MG63 (cell line): ENCODE measurements around the gene HOXD9. TPM values are rescaled to one million over a fixed set of nuclear protein-coding genes. Genes with fewer than 3 reads are reported as not detected.

Source experiments
- DNase-seq: peaks from one replicate; pipeline ENCODE4 v3.0.0-alpha.2; 2020
- H3K27me3 ChIP-seq: fragments of 250-450 bp; sonication (Bioruptor Pico); 2 replicates; pipeline ENCODE4 v1.5.1; 2020; ENCODE audit warnings: mild to moderate bottlenecking, moderate library complexity
- H3K36me3 ChIP-seq: fragments of 250-450 bp; sonication (Bioruptor Pico); 2 replicates; pipeline ENCODE4 v1.5.1; 2020; ENCODE audit warnings: mild to moderate bottlenecking, moderate library complexity
- H3K4me3 ChIP-seq: fragments of 250-450 bp; sonication (Bioruptor Pico); 2 replicates; pipeline ENCODE4 v1.5.1; 2020; ENCODE audit warnings: mild to moderate bottlenecking, moderate library complexity
- H3K9me3 ChIP-seq: fragments of 250-450 bp; sonication (Bioruptor Pico); 2 replicates; pipeline ENCODE4 v1.5.1; 2020; ENCODE audit warnings: mild to moderate bottlenecking, moderate library complexity
- total RNA-seq: library from RNA; depleted of rRNA; stranded (reverse); fragments of >200 nt; shearing (Covaris generic); gene quantifications from 2 replicates; pipeline ENCODE4 v1.2.3, GENCODE V29; 2014; ENCODE audit warnings: low replicate concordance

Gene HOXD9
- total RNA-seq, 1 experiment from 2014 or later: 0.16 TPM

DNA sequence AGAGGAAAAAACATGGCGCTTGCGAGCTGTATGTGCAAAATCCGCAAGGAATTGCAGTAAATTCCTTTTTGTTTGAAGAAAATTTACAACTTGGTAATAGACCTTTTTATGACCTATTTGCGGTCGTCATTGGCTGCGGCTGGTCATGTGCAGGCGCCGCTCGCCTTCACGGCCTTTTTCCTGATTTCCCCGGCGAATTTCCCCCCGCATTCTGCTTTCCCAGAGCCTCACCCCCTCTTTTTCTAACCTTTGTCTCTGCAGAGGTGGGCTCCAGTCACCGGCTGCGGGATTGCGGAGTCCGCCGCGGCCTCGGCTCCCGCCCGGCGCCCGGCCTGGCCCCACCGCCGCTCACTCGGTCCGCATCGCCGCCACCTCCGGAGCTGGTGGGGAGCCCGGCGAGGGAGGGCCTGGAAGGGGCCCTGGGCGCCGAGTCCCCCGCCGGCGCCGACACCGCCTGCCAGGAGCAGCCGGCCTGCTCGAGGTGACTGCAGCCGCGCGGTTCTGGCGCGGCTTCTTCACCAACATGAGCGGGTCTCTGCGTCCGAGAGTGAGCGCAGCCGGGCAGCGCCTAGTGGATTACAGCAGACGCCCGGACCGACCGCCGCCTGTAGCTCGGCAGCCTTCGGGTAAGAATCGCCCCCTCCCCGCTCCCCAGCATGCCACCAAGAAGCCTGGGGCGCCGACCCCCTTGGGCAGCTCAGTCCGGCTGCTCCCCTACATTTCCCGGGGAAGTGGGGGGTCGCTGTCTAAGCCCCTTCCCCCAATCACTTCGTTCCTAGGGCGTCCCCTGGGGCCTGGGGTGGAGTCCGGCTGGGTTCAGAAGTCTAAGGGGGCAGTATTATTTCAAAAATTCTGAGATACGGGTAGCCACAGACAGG is 14.1 kb downstream of the HOXD9 start:
- Histone ChIP-seq H3K4me3 (peak overlapping the region; percentile 66), H3K9me3 (no peaks in the 10 kb centered on the region), H3K27me3 (no peaks in the 10 kb centered on the region), H3K36me3 (no peaks in the 10 kb centered on the region; the same call in 1 of the 2 replicates)
- DNase-seq: peak; percentile 52

DNA sequence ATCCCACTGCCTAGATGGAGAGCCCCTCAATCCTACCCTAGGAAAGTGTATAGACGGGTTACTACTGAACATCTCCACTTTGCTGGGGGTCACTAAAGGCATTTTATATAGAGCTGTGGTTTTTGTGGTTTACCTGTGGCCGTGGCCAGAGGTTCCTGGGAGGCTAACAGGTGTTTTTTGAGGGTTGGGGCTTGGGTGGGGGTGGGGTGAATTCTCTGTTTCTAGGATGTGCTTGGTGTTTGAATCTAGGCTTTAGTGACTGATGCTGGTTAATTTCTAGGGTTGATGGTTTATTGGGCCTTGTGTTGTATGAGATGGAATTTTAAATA is 14.7 kb downstream of the HOXD9 start:
- H3K4me3 ChIP-seq: peak overlapping the region; percentile 66
- DNase-seq: no peak
- H3K36me3 ChIP-seq: no peaks in the 10 kb centered on the region; the same call in 1 of the 2 replicates
- no peaks in the 10 kb centered on the region for H3K9me3 ChIP-seq
- no peaks in the 10 kb centered on the region for H3K27me3 ChIP-seq

DNA sequence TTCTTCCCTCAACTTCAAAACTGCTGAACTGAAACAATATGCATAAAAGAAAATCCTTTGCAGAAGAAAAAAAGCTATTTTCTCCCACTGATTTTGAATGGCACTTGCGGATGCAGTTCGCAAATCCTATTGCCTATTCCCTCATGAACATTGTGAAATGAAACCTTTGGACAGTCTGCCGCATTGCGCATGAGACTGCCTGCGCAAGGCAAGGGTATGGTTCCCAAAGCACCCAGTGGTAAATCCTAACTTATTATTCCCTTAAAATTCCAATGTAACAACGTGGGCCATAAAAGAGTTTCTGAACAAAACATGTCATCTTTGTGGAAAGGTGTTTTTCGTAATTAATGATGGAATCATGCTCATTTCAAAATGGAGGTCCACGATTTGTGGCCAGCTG is 15.4 kb downstream of the HOXD9 start:
- no peaks in the 10 kb centered on the region for H3K27me3 ChIP-seq
- no peaks in the 10 kb centered on the region; the same call in 1 of the 2 replicates for H3K36me3 ChIP-seq
- peak overlapping the region; percentile 66 for H3K4me3 ChIP-seq
- no peaks in the 10 kb centered on the region for H3K9me3 ChIP-seq
- DNase-seq: no peak

DNA sequence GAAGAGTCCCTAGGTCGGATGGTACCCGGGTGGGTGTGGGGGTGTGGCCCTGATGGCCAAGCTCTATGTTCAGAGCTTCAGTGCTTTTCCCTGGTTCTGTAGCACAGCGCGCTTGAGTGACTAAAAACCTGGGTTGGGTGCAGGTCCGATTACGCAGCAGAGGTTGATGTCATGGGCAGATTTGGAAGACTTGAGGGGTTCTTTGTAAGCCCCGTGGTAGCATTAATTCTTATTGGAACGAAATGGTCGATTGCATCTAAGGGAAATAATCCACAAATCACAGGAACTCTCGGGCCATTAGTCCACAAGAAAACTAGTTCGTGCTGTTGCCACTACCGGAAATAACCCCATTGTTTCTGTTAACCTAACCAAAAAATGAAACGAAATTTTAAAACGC is 16.0 kb downstream of the HOXD9 start:
- H3K4me3 ChIP-seq: peak overlapping the region; percentile 66

DNA sequence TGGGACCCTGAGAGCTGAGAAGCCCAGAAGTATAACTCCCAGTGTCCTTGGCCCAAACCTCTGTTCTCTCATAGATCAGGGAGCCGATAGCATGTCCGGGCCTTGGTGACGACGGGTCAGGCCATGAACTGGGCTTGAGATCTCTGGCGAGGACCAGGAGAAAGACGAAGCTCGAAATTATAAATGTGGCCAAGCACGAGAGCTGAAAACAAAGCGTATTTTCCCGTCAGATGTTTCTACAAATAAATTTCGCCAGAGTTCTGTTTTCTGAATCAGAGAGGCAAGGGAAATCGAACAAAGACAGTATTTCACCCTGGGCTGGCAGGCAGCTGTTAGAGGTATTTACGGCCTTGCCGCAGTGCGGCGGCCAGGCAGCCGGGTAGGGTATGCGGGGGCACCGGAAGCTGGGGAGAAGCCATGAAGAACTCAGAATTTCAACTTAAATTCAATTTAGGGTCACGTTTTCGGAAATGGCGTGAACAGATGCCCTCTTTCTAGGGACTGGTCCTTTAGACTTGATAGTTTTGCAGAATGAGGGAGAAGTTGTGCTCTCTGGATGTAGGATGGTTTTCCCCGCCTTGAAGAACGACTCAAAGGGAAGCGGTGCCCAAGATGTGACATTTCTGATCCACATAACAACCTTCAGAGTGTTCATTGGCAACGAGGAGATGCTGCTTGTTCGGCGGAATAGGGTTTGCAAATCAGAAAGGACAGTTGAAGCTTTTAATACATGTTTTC is 16.6 kb downstream of the HOXD9 start:
- Histone ChIP-seq H3K36me3 (no peaks in the 10 kb centered on the region; the same call in 1 of the 2 replicates), H3K9me3 (no peaks in the 10 kb centered on the region), H3K27me3 (no peaks in the 10 kb centered on the region), H3K4me3 (peak overlapping the region; percentile 66)
- DNase-seq: peak; percentile 51

More for the DNA sequence above, 16.0 kb downstream of the HOXD9 start:
- no peaks in the 10 kb centered on the region for H3K27me3 ChIP-seq
- DNase-seq: peak; percentile 36
- H3K9me3 ChIP-seq: no peaks in the 10 kb centered on the region
- no peaks in the 10 kb centered on the region; the same call in 1 of the 2 replicates for H3K36me3 ChIP-seq

DNA sequence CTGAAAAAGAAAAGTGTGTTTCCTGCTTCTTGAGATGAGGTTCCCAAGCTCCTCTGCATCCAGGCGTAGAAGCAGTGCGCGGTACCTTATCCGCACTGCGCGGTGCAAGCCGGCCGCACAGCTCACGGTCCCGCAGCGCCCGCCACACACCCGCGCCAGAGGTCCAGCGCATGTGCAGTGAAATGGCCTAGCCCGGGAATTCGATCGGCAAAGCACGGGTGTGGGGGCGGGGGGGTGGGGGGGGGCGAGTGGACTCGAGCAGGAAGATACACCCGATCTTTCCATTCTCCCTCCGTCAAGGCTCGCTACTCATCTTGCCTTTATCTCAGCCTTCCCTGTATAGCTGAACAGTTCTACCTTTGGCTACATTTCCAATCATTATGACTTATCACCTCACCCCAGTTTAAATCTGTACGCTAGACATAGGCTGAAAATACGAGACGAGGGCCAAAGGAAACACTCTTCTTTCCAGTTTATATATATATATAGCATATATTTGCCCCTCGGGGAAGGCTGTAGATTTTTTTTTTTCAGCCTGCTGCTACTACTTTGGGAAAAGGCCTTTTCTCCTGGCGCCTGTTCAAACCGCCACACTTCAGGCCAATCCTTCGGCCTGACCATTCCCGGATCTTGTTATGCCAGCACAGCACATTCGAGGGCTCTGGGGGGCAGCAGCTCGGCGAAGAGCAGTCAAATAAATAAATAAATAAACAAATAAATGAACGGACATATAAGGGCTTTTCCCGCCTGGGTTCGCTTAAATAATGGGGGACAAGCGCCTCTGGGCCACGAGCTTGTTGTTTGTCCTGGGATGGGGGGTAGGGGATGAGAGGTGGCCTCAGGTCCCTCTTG is 17.4 kb downstream of the HOXD9 start:
- no peaks in the 10 kb centered on the region for H3K27me3 ChIP-seq

DNA sequence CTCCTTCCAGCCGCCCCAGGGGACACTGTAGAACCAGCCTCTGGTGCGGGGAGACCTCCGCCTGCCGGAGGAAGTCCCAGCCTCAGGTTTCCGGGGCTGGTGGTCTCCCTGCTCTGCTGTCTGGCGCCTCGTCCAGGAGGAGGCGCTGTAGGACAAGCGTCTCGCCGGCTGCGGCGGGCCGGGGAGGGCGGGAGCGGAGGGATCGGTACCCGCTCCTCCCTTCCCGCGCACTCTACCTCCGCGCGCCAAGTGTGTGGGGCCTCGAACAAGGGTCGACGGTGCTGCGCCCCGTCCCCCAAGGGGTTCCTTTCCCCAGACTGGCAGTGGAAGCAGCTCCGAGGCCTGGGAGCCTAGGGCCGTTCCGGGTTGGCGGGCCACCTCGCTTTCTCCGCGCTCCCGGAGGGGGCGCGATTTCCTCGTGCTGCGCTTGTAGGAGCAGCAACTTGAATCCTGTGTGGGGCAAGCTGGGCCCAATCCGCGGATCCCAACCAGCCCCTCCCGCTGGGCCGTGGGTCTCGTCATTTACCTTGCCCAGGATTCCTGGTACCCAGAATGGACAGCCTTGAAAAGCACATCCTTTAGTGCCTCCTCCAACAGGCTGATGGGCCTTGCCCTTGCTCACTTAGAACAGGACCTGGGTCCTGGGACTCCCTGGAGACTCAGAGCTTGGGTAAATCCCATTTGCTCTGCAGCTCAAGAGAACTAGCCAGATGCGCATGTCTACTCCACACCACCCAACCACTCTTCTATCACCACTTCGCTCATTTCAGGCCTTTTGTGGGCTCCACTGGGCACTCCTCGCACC is 18.2 kb downstream of the HOXD9 start:
- no peaks in the 10 kb centered on the region for H3K27me3 ChIP-seq
- DNase-seq: peak; percentile 83
- H3K9me3 ChIP-seq: no peaks in the 10 kb centered on the region
- peak overlapping the region; percentile 66 for H3K4me3 ChIP-seq
- no peaks in the 10 kb centered on the region; the same call in 1 of the 2 replicates for H3K36me3 ChIP-seq

More for the DNA sequence above, 17.4 kb downstream of the HOXD9 start:
- Histone ChIP-seq H3K4me3 (peak overlapping the region; percentile 66), H3K36me3 (no peaks in the 10 kb centered on the region; the same call in 1 of the 2 replicates), H3K9me3 (no peaks in the 10 kb centered on the region)
- peak; percentile 73 for DNase-seq

DNA sequence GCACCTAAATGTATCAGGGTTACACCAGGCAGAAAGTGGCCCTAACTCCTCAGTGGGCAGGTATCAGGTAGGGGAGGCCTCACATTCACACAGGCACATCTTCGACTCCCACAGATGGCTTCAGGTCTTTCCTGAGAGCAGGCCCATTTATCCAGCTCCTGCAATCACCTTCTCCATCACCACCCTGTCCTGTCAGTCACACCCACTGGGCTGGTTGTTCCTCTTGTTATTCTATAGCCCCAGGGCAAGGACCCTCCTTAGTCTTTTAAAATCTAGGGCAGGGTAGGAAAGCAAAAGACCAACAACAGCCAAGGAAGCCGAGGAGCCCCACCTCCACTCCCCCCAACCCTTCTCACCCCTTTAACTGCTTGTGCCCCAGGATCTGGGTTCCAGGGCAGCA is 19.8 kb downstream of the HOXD9 start:
- no peaks in the 10 kb centered on the region for H3K9me3 ChIP-seq
- H3K4me3 ChIP-seq: no peak overlapping the region
- no peaks in the 10 kb centered on the region for H3K27me3 ChIP-seq
- no peaks in the 10 kb centered on the region; the same call in 1 of the 2 replicates for H3K36me3 ChIP-seq
- no peak for DNase-seq

DNA sequence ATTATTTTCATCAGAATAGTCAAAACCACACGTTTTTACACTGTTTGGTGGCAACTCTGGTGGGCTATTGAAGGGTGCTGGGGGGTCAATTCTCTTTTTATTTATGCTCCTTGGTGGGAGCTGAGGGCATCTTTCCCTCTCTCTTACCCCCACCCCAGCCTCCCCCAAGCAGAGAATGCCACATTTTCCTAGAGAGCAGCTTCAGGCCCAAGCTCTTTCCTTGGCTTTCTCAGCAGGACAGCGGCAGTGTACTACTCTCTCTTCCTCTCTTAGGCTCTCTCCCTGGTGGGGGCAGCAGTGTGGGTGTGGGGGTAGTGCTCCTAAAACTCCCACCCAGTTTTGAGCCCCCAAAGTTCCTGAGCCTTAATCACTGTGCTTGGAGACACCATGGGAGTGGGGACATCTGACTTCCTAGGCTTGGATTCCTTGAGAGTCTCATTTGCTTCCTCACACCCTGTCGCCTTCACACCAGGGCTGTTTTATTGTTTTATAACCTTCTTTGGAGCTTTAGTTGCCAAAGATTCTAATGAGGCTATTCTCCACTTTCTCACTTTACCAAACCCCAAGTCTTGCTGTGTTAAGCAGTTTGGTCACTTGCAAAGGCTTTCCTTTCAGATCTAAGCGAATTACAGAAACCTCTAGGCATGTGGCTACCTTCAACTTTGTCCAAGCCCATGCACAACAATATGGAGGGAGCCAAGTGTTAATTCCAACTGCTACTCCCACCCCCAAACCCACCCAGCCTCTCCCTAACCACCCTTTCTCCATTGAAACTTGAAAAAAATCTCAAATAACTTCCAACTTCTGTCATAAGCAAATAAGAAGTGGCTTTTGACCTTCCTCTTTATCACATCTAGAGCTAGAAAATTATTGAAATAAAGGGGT is 22.8 kb downstream of the HOXD9 start:
- Histone ChIP-seq H3K27me3 (no peaks in the 10 kb centered on the region), H3K9me3 (no peaks in the 10 kb centered on the region), H3K4me3 (no peak overlapping the region), H3K36me3 (no peaks in the 10 kb centered on the region; the same call in 1 of the 2 replicates)
- no peak for DNase-seq

DNA sequence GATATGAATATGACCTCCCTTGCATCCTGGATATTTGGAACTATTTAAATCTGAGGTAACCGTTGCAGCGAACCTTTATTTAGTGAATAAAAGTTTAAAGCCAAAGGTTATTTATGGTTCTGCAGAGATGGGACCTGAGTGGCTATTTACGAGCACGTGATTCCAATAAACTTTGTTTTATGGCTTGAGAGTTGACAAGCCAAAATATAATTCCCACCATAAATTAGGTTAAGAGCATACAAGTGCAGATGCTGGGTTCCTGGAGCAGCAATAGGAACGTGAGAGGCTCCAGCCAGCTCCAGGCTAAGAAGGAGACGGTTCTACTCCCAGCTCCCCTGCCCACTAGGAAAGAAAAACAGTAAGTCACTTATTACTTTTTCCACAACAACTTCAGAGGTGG is 23.6 kb downstream of the HOXD9 start:
- Histone ChIP-seq H3K9me3 (no peaks in the 10 kb centered on the region), H3K4me3 (no peak overlapping the region), H3K36me3 (no peaks in the 10 kb centered on the region; the same call in 1 of the 2 replicates), H3K27me3 (no peaks in the 10 kb centered on the region)
- DNase-seq: no peak

DNA sequence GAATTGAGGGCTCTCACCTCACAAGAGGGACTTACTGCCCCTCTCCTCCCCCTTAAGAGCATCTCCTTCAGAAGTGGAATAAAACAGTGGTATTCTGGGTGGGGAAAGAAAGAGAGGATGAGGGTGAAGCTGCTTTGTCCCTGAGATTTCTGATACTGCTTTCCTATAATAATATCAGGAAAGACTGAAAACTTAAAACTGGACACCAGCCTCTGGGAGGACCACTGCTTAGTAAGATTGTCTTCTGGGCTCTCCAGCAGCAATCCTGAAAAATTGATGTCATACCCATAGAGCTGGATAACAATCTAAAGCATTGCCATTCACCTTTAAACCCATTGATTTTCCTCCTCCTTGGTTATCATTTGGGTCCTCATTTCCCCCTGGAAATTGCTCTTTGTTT is 24.1 kb downstream of the HOXD9 start:
- no peaks in the 10 kb centered on the region for H3K36me3 ChIP-seq
- H3K4me3 ChIP-seq: no peak overlapping the region
- no peak for DNase-seq
- no peaks in the 10 kb centered on the region for H3K9me3 ChIP-seq
- H3K27me3 ChIP-seq: no peaks in the 10 kb centered on the region

DNA sequence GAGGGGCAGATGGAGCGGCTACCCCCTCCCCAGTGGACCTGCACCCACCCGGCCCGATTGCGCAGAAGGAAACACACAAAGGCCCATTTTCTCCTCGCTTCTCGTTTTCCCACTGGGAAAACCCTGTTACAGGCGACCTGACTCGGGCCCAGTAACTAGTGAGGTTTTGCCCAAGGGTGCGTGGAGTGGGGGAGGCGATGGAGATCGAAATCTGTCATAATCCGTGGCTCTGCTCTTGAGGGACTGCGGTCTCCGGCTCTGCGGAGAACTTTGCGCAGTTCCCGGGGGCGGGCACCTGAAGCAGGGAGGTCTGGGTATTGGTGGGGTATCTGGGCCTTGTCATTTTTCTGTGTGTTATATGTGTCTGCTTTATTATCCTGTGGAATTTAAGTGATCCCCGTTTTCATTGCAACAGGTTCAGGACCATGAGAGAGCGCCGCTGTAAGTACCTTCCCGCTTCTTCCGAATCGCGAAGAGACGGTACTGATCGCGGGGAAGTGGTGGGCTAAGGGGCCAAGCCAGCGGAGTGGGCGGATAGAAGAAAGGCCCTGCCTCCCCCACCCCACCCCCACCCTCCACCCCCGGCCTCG is 24.8 kb downstream of the HOXD9 start:
- H3K9me3 ChIP-seq: no peaks in the 10 kb centered on the region
- H3K27me3 ChIP-seq: no peaks in the 10 kb centered on the region
- no peaks in the 10 kb centered on the region for H3K36me3 ChIP-seq
- no peak for DNase-seq
- H3K4me3 ChIP-seq: no peak overlapping the region

DNA sequence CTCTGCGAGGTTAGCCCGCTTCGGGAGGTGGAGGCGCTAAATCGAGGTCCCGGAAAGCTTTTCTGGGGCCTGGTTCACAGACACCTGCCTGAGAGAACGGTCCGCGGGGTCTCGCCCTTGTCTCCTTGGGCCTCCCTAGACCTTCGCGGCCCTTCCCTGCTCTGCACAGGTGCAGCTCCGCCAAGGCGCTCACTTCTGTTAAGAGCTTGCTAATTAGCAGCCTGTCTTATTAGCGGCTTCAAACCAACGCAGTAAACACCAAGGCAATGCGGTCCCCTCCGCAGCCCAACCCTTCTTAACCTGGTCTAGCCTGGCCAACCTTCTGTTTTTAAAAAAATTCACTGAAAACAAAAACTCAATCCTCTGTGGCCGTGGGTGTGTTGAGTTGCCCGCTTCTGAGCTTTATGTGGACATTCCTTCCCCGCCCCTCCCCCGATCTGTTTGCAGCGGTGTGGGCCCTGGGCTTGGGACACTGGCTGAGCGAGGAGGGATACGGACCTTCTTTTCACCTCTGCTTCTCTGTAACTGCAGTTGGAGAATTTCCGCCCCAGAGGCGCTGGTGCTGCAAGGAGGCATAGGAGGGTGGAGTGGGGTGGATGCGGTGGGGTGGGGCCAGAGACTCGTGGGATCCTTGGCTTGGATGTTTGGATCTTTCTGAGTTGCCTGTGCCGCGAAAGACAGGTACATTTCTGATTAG is 25.4 kb downstream of the HOXD9 start:
- Histone ChIP-seq H3K4me3 (no peak overlapping the region), H3K9me3 (no peaks in the 10 kb centered on the region), H3K27me3 (no peaks in the 10 kb centered on the region), H3K36me3 (no peaks in the 10 kb centered on the region)
- DNase-seq: no peak

DNA sequence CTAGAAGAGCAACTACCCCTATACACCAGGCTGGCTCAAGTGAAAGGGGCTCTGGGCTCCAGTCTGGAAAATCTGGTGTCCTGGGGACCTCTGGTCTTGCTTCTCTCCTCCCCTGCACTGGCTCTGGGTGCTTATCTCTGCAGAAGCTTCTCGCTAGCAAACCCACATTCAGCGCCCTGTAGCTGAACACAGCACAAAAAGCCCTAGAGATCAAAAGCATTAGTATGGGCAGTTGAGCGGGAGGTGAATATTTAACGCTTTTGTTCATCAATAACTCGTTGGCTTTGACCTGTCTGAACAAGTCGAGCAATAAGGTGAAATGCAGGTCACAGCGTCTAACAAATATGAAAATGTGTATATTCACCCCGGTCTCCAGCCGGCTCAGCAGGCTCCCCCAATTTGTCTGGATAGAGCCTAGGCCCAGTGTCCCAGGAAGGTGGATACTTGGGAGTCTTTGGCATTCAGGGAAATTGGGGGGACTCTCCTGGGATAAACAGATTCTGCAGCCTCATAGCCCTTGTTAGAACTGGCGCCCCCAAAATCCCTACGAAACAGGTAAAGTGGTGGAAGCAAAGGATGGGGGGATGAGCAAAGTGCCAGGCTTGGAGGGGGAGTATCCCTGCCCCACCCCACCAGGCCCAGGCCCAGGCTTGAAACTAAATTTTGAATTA is 26.4 kb downstream of the HOXD9 start:
- no peak for DNase-seq
- no peaks in the 10 kb centered on the region for H3K36me3 ChIP-seq
- H3K4me3 ChIP-seq: no peak overlapping the region
- H3K27me3 ChIP-seq: no peaks in the 10 kb centered on the region
- no peaks in the 10 kb centered on the region for H3K9me3 ChIP-seq
